HG03095 (cell line): ENCODE data around the gene NKX1-1.
"Not testable (repeated sequence)": the region's sequence is repeated elsewhere in the genome, so short reads cannot be mapped to it uniquely, and the experiment has no call there.

Source experiments
- ATAC-seq: cut with Tn5 transposase; IDR thresholded peaks from one replicate; pipeline ENCODE4 v1.9.1; 2021; ENCODE audit warnings: moderate library complexity; ENCODE audit not compliant: unreplicated experiment

The NKX1-1 gene

DNA sequence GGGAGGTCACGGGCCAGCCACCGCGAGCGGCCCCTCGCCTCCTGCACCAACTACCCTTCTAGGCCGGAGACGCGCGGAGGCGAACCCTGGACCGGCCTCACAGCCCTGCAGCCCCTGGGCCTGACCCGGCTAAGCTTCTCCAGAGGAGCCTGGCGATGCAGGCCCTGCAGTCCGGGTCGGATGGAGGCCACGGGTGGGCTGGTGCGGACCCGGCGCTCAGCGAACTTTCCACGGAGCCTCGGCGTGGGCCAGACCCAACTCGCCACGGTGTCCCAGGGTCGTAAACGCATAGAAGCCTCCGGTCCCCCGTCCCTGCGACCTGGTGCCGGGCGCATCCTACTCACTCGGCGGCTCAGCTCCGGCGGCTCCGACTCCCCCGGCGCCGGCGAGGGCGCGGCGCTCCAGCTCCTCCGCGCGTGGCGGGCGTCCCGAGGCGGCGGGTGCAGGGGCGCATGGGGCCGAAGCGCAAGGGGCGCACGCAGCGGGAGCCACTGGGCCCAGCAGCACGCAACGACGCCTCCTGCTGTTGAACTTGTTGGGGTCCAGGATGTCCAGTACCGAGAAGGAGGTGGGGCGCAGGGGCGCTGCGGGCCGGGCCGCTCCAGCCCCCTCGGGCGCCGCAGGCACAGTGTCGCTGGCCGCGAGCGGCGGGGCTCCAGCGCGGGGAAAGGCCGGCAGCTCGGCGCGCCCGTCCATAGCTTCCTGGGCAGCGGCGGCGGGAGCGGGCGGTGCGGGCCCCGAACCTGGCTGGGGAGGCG is 427 bp downstream of the NKX1-1 start:
- ATAC-seq, result no peak

GRCh38 chr4:1405254-1405635 is 997 bp downstream of the NKX1-1 start:
- no peak for ATAC-seq

GRCh38 chr4:1404573-1405253 is 1.5 kb downstream of the NKX1-1 start:
- ATAC-seq, result no peak

DNA sequence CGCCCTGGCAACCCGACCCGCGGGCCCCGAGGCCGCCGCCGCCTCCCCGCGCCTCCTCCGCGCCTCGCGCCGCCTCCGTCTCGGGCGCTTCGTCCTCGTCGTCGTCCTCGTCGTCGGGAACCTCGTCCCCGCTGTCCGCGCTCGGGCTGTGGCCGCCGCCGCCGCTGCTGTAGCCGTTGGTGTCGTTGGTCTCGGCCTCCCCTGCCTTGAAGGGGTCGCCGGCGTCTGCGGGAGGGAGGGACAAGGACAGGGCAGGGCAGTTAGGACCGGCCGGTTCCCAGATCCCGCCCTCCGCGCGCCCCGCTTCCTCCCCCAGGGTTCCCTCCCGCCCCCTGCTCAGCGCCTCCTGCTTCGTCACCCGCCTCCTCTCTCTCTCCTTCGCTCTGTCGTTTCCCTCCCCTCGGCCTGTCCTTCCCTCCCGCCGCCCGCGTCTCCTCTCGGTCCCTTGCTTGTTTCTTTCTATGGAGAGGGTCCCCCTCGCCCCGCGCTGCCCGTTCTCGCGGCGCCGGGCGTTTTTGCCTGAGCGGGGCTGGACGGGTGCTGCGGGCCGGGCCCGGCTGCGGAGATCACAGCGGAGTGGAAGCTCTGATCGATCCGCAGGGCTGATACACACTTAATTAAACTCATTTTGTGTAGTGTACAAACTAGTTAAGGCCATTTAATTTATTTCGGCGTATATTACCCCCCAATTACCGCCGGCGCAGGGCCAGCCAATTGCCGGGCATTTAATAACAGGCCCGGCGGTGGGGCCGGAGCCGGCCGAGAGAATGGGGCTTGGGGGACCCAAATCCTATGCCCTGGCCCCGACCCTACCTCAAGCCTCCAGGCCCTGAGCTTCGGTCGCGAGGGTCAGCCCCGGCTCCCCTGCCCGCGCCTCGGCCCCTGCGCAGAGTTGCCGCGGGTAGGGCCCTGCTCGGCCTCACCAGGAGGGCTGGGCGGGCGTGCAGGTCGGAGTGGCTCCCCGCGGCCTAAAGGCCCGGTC is 2.4 kb downstream of the NKX1-1 start:
- ATAC-seq, result no peak

- ATAC-seq, result no peak
Measured at GRCh38 chr4:1403177-1403583, 3.1 kb downstream of the NKX1-1 start.

DNA sequence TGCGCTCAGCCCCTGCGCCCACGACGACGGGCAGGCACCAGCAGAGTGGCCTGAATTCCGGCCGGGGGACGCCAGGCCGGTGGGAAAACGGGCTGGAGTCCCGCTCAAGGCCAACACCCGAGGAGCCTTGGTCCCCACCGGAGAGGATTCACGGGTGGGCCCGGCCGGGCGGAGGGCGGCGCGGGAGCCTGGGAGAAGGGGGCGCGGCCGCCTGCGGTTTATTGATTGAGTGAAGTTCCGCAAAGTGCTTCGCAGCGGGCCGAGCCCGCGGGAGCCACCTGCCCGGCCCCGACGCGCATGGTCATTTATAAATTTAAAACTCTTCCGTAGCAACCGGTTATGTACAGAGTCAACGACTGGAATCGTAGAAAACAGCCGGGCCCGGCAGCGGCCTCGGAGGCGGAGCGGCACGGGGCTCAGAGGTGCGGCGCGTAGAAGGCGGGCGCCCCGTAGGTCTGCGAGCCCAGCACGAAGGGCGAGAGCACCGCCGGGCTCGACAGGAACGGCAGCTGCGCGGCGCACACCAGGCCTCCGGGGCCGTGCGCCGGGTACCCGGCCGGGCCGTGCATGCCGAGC is 3.6 kb downstream of the NKX1-1 start:
- no peak for ATAC-seq

DNA sequence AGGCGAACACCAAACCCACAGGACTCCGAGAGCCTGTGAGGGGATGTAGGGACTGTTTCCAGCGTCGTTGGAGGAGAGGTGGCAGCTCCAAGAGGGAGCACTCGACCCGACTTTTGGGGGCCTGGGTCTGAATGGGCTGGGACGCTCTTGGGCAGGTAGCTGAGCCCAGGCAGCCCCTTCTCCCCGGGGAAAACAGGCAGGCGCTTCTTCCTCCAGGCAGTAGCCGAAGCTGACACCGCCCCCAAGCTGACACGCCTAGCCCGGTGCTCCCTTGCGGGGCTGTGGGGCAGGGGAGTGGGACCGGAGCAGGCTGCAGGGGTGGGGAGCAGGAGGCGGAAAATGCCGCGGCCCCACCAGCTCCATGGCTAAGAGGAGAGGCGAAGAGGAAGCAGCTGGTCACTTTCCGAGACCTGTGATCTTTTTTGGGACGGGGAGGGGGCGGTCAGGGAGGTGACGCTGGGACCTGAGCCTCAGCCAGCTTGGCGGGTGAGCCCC is 4.2 kb downstream of the NKX1-1 start:
- ATAC-seq, result no peak

DNA sequence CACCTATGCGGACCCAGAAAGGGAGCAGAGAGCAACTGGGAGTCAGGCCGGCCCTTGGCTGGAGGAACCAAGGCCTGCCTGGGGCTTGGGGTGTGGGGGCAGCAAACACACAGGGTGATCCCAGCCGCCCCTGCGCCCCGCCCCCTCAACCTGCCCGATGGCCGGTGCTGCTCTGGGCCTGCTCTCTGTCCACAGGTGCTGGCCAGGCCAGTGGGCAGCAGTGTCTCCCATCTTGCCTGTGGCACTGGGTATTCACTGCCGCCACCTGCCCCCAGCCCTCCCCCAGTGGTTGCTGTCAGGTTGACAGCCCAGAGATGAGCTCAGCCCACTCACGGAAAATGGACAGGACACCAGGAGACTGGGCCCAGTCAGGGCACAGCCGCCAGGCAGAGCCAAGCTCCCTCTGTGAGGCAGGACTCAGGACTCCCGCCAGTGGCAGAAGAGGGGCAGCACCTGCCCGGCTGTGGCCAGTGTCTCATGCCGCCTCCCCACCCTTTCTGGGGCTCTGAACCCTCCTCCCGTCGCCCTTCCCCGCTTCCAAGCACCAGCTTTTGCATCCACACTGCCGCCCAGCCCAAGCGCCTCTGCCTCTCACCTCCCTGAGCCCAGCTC is 4.7 kb downstream of the NKX1-1 start:
- ATAC-seq, result no peak

GRCh38 chr4:1400831-1401408 is 5.3 kb downstream of the NKX1-1 start:
- no peak for ATAC-seq

DNA sequence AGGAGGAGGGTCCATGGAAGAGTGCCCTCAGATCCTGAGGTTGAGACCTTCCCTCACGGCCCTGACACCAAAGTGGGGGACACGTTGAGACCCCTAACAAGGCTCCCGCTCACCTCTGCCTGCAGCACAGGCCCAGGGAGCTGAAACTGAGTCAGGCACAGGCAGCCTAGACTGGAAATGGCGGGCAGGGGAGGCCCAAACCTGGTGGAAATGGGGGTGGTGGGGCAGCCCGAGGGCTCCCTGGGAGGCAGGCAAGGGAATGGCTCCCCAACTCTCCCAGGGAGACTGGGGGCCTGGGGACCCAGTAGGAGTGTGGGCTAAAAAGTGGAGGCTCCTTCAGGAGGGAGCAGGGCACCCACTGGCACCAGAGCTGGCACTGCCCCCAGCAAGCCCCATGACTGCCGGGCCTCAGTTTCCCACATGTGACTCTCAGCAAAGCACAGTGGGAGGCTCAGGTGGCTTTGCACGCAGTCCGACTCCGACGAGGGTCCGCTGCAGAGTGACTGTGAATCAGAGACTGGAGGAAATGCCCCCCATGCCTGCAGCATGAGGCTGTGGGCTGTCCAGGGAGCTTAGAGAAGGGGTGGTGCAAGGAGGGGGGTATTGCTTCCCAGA is 5.9 kb downstream of the NKX1-1 start:
- ATAC-seq, result no peak

DNA sequence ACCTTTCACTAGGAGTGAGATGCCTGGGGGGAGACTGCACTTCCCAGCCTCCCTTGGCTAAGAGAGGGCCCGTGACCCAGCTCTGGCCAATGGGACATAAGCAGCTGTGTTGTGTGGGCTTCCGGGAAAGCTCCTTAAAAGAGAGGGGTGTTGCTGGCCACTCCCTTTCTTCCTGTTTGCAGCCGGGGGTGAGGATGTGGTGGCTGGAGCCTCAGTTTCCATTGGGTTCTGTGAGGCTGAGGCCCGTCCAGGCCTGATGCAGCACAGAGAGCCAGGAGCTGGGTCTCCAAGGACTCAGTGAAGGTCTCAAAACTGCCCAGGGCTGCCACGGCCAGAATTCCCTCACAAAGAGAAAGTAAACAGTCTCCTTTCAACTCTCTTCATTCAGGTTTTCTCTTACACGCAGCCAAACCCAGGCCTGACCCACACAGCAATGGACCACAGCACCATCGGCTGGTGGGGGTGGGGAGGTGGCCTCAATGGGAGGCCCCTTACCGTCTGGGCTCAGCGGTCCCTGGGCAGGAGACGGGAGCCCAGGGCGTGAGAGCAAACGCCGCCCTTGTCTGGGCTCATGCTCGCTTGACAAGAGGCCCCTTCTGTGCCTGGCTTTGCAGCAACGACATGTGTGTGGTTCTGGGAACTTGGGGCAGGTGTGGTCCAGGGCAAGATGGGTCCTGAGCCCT is 6.6 kb downstream of the NKX1-1 start:
- no peak for ATAC-seq

- ATAC-seq, result no peak
Measured at GRCh38 chr4:1398681-1399507, 7.3 kb downstream of the NKX1-1 start.

DNA sequence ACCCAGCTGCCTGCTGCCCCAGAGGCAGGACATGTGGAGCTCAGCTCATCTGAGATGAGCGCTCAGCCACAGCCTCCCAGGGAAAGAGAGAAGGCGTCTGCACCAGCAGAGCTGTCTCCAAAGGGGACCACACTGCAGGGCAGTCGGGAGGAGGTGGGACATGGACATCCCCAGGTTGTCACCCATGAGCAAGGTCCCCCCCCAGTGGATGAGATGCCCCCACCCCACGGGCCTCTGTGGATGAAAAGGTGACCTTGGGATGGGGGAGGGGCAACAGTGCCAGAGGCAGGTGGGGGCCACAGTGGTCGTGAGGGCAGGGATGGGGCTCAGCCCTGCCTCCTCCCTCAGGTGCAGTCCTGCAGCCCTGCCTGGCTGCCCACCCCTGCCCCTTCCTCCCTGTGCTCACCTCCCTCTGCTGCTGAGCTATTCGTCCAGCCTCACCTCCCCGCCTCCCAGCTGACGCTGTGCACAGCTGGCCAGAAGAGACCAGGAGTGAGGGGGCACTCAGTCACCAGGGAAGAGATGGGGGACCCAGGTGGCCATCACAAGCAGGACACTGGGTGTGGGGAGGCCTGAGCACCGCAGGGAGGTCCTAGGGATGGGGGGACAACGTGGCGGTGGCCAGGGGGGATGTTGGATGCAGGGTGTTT is 9.3 kb downstream of the NKX1-1 start:
- ATAC-seq, result no peak

- ATAC-seq, result no peak
Measured at GRCh38 chr4:1395941-1396805, 10.1 kb downstream of the NKX1-1 start.

GRCh38 chr4:1395389-1395820 is 10.8 kb downstream of the NKX1-1 start:
- not testable (repeated sequence) for ATAC-seq

DNA sequence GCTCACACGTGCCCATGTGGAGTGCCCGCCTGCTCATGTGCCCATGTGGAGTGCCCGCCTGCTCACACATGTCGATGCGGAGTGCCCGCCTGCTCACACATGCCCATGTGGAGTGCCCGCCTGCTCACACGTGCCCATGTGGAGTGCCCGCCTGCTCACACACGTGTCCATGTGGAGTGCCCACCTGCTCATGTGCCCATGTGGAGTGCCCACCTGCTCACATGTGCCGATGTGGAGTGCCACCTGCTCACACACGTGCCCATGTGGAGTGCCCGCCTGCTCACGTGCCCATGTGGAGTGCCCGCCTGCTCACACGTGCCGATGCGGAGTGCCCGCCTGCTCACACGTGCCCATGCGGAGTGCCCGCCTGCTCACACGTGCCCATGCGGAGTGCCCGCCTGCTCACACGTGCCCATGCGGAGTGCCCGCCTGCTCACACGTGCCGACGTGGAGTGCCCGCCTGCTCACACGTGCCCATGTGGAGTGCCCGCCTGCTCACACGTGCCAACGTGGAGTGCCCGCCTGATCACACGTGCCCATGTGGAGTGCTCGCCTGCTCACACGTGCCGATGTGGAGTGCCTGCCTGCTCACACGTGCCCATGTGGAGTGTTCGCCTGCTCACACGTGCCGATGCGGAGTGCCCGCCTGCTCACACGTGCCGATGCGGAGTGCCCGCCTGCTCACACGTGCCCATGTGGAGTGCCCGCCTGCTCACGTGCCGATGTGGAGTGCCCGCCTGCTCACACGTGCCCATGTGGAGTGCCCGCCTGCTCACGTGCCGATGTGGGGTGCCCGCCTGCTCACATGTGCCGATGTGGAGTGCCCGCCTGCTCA is 11.5 kb downstream of the NKX1-1 start:
- not testable (repeated sequence) for ATAC-seq
